Measurements from ENCODE around the gene DAPK1. TPM values are rescaled to one million over a fixed set of nuclear protein-coding genes. Genes with fewer than 3 reads are reported as not detected.

Gene DAPK1
- total and polyA plus RNA-seq, 10 of the 15 experiments (the other 5 are each of a cell fraction or from before 2014, with no cell fraction given): 8.2 to 94.7 (median 51.6) TPM

DNA sequence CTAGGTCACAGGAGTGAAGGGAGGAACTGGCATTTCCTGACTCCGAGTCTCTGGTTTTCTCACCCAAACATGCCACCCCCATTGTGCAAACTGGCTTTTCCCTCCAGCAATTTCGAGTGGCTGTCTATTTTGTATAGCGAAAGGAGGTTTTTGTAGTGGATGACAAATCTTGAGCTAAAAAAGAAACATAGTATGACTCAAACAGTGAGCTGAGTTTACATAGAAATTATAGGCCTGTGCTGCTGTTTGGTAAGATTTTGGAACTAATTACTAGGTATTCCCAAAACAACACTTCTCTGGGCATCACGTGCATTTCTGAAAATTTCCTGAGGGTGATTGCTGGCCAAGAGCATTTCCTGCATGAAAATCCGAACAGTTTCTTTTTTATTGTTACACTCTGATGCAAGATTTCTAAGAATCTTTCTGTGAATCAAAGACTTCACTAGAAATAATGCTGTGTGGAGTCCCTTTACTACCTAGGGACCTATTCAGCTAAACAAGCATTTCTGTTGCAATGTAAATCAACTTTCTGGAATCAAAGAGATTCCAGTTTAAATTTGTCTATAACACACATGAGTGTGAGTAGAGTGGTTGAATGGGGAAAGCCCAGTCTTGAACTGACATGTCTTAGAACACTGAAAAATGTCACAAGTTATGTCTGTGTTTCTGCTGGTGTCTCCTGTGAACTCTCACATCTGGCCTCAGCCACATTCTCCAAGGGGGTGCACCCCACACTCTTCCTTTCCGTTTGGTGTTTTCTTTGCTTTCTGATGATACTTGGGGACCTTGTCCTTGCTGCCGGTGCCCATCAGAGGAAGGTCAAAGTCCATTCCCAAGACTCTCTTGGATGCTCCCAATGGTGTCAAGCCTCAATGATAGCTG lies 33.3 kb upstream of the DAPK1 start:
- H2AFZ ChIP-seq (ENCODE audit: control insufficient read depth, low read depth, low read length): peak overlapping the region; percentile 46
- ChIA-PET POLR2A (interaction anchor here (0.7 to 3.9 kb wide), 7 partner anchors 15 to 123 kb away, joined by 3 to 32 read pairs (median 5); partner anchors contain the start of gene DAPK1), RAD21 (ENCODE audit: unreplicated experiment) (interaction anchor here (0.7 to 4.1 kb wide), 12 partner anchors 15 to 127 kb away, joined by 3 to 59 read pairs (median 4); partner anchors contain the start of gene DAPK1), SMC1A (ENCODE audit: uncharacterized antibody, unreplicated experiment) (interaction anchor here (0.7 to 5.9 kb wide), 20 partner anchors 9 to 127 kb away, joined by 3 to 54 read pairs (median 4); partner anchors contain the start of gene DAPK1), CTCF (interaction anchor here (0.6 to 1.9 kb wide), 10 partner anchors 10 to 160 kb away, joined by 3 to 7 read pairs (median 3); partner anchors contain the start of gene DAPK1)
- peak overlapping the region; percentile 72 for H3K4me2 ChIP-seq (ENCODE audit: control insufficient read depth, insufficient read depth)
- DNase-seq (ENCODE audit: low read depth, low spot score): peak; percentile 82
- no peaks in the 10 kb centered on the region for H3K79me2 ChIP-seq (ENCODE audit: control insufficient read depth, insufficient read depth, low read length)
- peaks cover 14% of the 10 kb centered on the region for H3K4me1 ChIP-seq (ENCODE audit: control insufficient read depth, insufficient read depth, low read length)
- FAIRE-seq: peak; percentile 64
- H3K9me3 ChIP-seq (replicated peaks; ENCODE audit: control insufficient read depth, insufficient read depth, low read length): no peaks in the 10 kb centered on the region
- H3K9ac ChIP-seq (ENCODE audit: control insufficient read depth, insufficient read depth, low read length): peak overlapping the region; percentile 33
- peak; percentile 86 for ATAC-seq
- intact Hi-C loops (cut with micrococcal nuclease; ENCODE audit: unreplicated experiment) (loop anchor here (1.0 to 2.0 kb wide), 3 partner anchors 33 to 98 kb away; partner anchors contain the start of gene DAPK1), in situ Hi-C loops (cut with MboI) (no loop called here)
- peak overlapping the region; percentile 12; the same call in 1 of the 2 replicates for H3K4me3 ChIP-seq
- BruUV-seq (replicated peaks): TSS peak; percentile 72
- no peaks in the 10 kb centered on the region; a peak in 1 of 4 replicates for H3K36me3 ChIP-seq (ENCODE audit: control insufficient read depth in 2 of 2, insufficient read depth in 2 of 2, low read length in 1 of 2)
- H3K27ac ChIP-seq (ENCODE audit: control insufficient read depth, insufficient read depth): peak overlapping the region; percentile 90
- no peaks in the 10 kb centered on the region for H3K27me3 ChIP-seq (replicated peaks in 1 of 2; ENCODE audit: control insufficient read depth in 2 of 2, insufficient read depth in 2 of 2, low read length in 1 of 2)
- H4K20me1 ChIP-seq (ENCODE audit: control insufficient read depth, insufficient read depth): no peaks in the 10 kb centered on the region
- WGBS (ENCODE audit: insufficient coverage, insufficient replicate concordance, low lambda C conversion rate, missing lambda C conversion rate): under 1% methylated on average over 7 of the region's 7 CpGs
- no peak; the same call in 1 of the 2 replicates for TF ChIP-seq BACH1 (IDR thresholded peaks at IDR 0.05; ENCODE audit: borderline replicate concordance)
- TF ChIP-seq CBX3 (IDR thresholded peaks at IDR 0.05; ENCODE audit: borderline replicate concordance, low read depth): no peak
- TF ChIP-seq CREM (IDR thresholded peaks at IDR 0.05; ENCODE audit: low read depth): peak; percentile 66
- TF ChIP-seq CHD4 (IDR thresholded peaks at IDR 0.05): no peak
- TF ChIP-seq JUND (IDR thresholded peaks at IDR 0.05; ENCODE audit: low read depth, low read length): peak; percentile 73
- TF ChIP-seq MLLT1 (IDR thresholded peaks at IDR 0.05): peak; percentile 30
- TF ChIP-seq CHD1 (IDR thresholded peaks at IDR 0.05; ENCODE audit: low read depth, low read length): 0 out of 2 replicates have a peak, but pooled peaks have one; percentile 57
- TF ChIP-seq HDAC6 (IDR thresholded peaks at IDR 0.05; ENCODE audit: unreplicated experiment): no peak
- TF ChIP-seq CREB1 (IDR thresholded peaks at IDR 0.05; ENCODE audit: low read depth): peak; percentile 47; the same call in 1 of the 2 replicates
- TF ChIP-seq, protein P1, sequence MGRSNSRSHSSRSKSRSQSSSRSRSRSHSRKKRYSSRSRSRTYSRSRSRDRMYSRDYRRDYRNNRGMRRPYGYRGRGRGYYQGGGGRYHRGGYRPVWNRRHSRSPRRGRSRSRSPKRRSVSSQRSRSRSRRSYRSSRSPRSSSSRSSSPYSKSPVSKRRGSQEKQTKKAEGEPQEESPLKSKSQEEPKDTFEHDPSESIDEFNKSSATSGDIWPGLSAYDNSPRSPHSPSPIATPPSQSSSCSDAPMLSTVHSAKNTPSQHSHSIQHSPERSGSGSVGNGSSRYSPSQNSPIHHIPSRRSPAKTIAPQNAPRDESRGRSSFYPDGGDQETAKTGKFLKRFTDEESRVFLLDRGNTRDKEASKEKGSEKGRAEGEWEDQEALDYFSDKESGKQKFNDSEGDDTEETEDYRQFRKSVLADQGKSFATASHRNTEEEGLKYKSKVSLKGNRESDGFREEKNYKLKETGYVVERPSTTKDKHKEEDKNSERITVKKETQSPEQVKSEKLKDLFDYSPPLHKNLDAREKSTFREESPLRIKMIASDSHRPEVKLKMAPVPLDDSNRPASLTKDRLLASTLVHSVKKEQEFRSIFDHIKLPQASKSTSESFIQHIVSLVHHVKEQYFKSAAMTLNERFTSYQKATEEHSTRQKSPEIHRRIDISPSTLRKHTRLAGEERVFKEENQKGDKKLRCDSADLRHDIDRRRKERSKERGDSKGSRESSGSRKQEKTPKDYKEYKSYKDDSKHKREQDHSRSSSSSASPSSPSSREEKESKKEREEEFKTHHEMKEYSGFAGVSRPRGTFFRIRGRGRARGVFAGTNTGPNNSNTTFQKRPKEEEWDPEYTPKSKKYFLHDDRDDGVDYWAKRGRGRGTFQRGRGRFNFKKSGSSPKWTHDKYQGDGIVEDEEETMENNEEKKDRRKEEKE (IDR thresholded peaks at IDR 0.05): no peak
- TF ChIP-seq, protein P2, sequence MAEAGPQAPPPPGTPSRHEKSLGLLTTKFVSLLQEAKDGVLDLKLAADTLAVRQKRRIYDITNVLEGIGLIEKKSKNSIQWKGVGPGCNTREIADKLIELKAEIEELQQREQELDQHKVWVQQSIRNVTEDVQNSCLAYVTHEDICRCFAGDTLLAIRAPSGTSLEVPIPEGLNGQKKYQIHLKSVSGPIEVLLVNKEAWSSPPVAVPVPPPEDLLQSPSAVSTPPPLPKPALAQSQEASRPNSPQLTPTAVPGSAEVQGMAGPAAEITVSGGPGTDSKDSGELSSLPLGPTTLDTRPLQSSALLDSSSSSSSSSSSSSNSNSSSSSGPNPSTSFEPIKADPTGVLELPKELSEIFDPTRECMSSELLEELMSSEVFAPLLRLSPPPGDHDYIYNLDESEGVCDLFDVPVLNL (IDR thresholded peaks at IDR 0.05; ENCODE audit: low read depth, low read length): no peak
